H1 (cell line): Measurements from ENCODE around the gene KRTDAP. TPM values are rescaled to one million over a fixed set of nuclear protein-coding genes. Genes with fewer than 3 reads are reported as not detected.

Experiments used
- CTCF ChIA-PET: fragments of 300-600 bp; sonication (Branson Sonifier 250); formaldehyde crosslinking; loops from one replicate; lab custom pipeline; 2021; ENCODE audit not compliant: partially characterized antibody; lab: Charles Lee
- POLR2A ChIA-PET: fragments of 300-600 bp; sonication (Branson Sonifier 250); formaldehyde crosslinking; loops from one replicate; lab custom pipeline; 2021; ENCODE audit warnings: inconsistent platforms; ENCODE audit not compliant: partially characterized antibody; lab: Charles Lee
- DNase-seq, 2 experiments: peaks; one replicate each; pipeline versions ENCODE4 v3.0.0 to v3.0.0-alpha.2; 2010 to 2022; ENCODE audit warnings: low spot score in 2 of 2, low read depth in 1 of 2, mixed read lengths in 1 of 2
- FAIRE-seq: peaks from 2 replicates; lab custom pipeline; 2011; peaks lifted over from hg19 to GRCh38; lab: Jason Lieb, UNC
- H2AFZ ChIP-seq: 2 replicates; pipeline ENCODE4 v1.8.1; 2012; ENCODE audit warnings: low read length, inconsistent platforms
- H2AK5ac ChIP-seq: 2 replicates; pipeline ENCODE4 v1.6.1; 2013; ENCODE audit warnings: low read depth, low read length
- H2BK120ac ChIP-seq: replicated peaks from 2 replicates; pipeline ENCODE3; 2013; ENCODE audit warnings: low read depth, low read length, inconsistent platforms
- H2BK12ac ChIP-seq: 2 replicates; pipeline ENCODE4 v1.6.1; 2013; ENCODE audit warnings: low read depth, low read length
- H2BK15ac ChIP-seq: 2 replicates; pipeline ENCODE4 v1.6.1; 2013; ENCODE audit warnings: low read length
- H2BK20ac ChIP-seq: 2 replicates; pipeline ENCODE4 v1.6.1; 2013; ENCODE audit warnings: low read length
- H2BK5ac ChIP-seq: 2 replicates; pipeline ENCODE4 v1.6.1; 2013; ENCODE audit warnings: low read depth, low read length
- H3K14ac ChIP-seq: 2 replicates; pipeline ENCODE4 v1.6.1; 2013; ENCODE audit warnings: inconsistent platforms; ENCODE audit not compliant: insufficient read length
- H3K18ac ChIP-seq: 2 replicates; pipeline ENCODE4 v1.6.1; 2013; ENCODE audit warnings: low read length; ENCODE audit errors: extremely low read depth
- H3K23ac ChIP-seq: 2 replicates; pipeline ENCODE4 v1.6.1; 2013; ENCODE audit warnings: inconsistent platforms; ENCODE audit not compliant: insufficient read length
- H3K23me2 ChIP-seq: 2 replicates; pipeline ENCODE4 v1.6.1; 2013; ENCODE audit warnings: low read depth, low read length
- H3K27ac ChIP-seq: 2 replicates; pipeline ENCODE4 v1.6.1; 2011; ENCODE audit warnings: low read depth, low read length, inconsistent platforms
- H3K27me3 ChIP-seq, 4 experiments: replicated peaks in 1 of 4; 1 replicate in 1 of 4; 2 replicates in 3 of 4; pipeline versions ENCODE4 v1.6.1 to v1.8.1; 2011 to 2013; ENCODE audit warnings: low read length in 3 of 4, mild to moderate bottlenecking in 3 of 4, inconsistent platforms in 2 of 4, mixed read lengths in 2 of 4, moderate library complexity in 1 of 4; ENCODE audit not compliant: control insufficient read depth in 3 of 4, insufficient read depth in 3 of 4; ENCODE audit errors: extremely low read depth in 1 of 4
- H3K36me3 ChIP-seq, 4 experiments: 2 replicates each; pipeline versions ENCODE4 v1.6.1 to v1.8.1; 2011 to 2013; ENCODE audit warnings: mild to moderate bottlenecking in 4 of 4, low read length in 3 of 4, moderate library complexity in 2 of 4, control low read depth in 1 of 4, inconsistent platforms in 1 of 4; ENCODE audit not compliant: insufficient read depth in 4 of 4, control insufficient read depth in 2 of 4
- H3K4ac ChIP-seq: replicated peaks from 2 replicates; pipeline ENCODE3; 2013; ENCODE audit warnings: low read length, low read depth, mixed read lengths, inconsistent platforms; ENCODE audit not compliant: insufficient read length
- H3K4me1 ChIP-seq, 4 experiments: replicated peaks in 1 of 4; 1 replicate in 1 of 4; 2 replicates in 3 of 4; pipeline versions ENCODE4 v1.6.1 to v1.8.1; 2011 to 2013; ENCODE audit warnings: low read length in 3 of 4, inconsistent platforms in 2 of 4, mixed read lengths in 1 of 4; ENCODE audit not compliant: insufficient read depth in 4 of 4, control insufficient read depth in 3 of 4
- H3K4me2 ChIP-seq, 2 experiments: 2 replicates each; pipeline versions ENCODE4 v1.6.1 to v1.8.1; 2011 to 2013; ENCODE audit warnings: low read depth in 2 of 2, low read length in 2 of 2, control low read depth in 1 of 2, inconsistent platforms in 1 of 2, mild to moderate bottlenecking in 1 of 2; ENCODE audit not compliant: insufficient read depth in 1 of 2
- H3K4me3 ChIP-seq, 4 experiments: fragments of 200-600, 300-600 bp in 1 of 4; sonication (generic), shearing (Covaris generic), sonication (Bioruptor Twin) in 1 of 4; 2 replicates each; pipeline versions ENCODE4 v1.5.1 to v1.8.1; 2011 to 2016; ENCODE audit warnings: low read length in 4 of 4, low read depth in 3 of 4, control low read depth in 2 of 4, inconsistent platforms in 2 of 4, mild to moderate bottlenecking in 2 of 4, mixed read lengths in 1 of 4, moderate library complexity in 1 of 4; ENCODE audit not compliant: insufficient read depth in 2 of 4; ENCODE audit errors: extremely low read depth in 1 of 4
- H3K56ac ChIP-seq: replicated peaks from 2 replicates; pipeline ENCODE3; 2013; ENCODE audit warnings: low read depth, mild to moderate bottlenecking, mixed read lengths, low read length, inconsistent platforms; ENCODE audit not compliant: insufficient read length
- H3K79me1 ChIP-seq: 2 replicates; pipeline ENCODE4 v1.6.1; 2013; ENCODE audit warnings: low read depth, low read length, control low read depth
- H3K79me2 ChIP-seq, 2 experiments: 2 replicates each; pipeline versions ENCODE4 v1.6.1 to v1.8.1; 2012 to 2013; ENCODE audit warnings: low read length in 2 of 2, mild to moderate bottlenecking in 2 of 2, inconsistent platforms in 1 of 2; ENCODE audit not compliant: insufficient read depth in 2 of 2, control insufficient read depth in 1 of 2
- H3K9ac ChIP-seq, 4 experiments: replicated peaks in 1 of 4; 1 replicate in 1 of 4; 2 replicates in 3 of 4; pipeline versions ENCODE4 v1.6.1 to v1.8.1; 2011 to 2013; ENCODE audit warnings: low read depth in 3 of 4, low read length in 3 of 4, control low read depth in 2 of 4, mild to moderate bottlenecking in 2 of 4, moderate library complexity in 2 of 4, inconsistent platforms in 1 of 4; ENCODE audit errors: extremely low read depth in 1 of 4
- H3K9me3 ChIP-seq, 2 experiments: 2 replicates each; pipeline versions ENCODE4 v1.6.1 to v1.8.1; 2012 to 2013; ENCODE audit warnings: mild to moderate bottlenecking in 2 of 2, moderate library complexity in 2 of 2, control low read depth in 1 of 2, inconsistent platforms in 1 of 2, low read depth in 1 of 2, low read length in 1 of 2, mixed read lengths in 1 of 2; ENCODE audit not compliant: insufficient read depth in 2 of 2
- H4K20me1 ChIP-seq, 2 experiments: replicated peaks in 1 of 2; 2 replicates each; pipeline versions ENCODE3 to v1.8.1; 2011 to 2013; ENCODE audit warnings: inconsistent platforms in 2 of 2, low read length in 2 of 2, mild to moderate bottlenecking in 1 of 2; ENCODE audit not compliant: insufficient read depth in 2 of 2, control insufficient read depth in 1 of 2
- H4K5ac ChIP-seq: 2 replicates; pipeline ENCODE4 v1.6.1; 2013; ENCODE audit warnings: low read length, low read depth, mixed read lengths, inconsistent platforms; ENCODE audit not compliant: insufficient read length
- H4K8ac ChIP-seq: 2 replicates; pipeline ENCODE4 v1.8.0; 2013; ENCODE audit warnings: mild to moderate bottlenecking, moderate library complexity, low read length, inconsistent platforms; ENCODE audit not compliant: insufficient read depth; ENCODE audit errors: extremely low read depth
- H4K91ac ChIP-seq: replicated peaks from 2 replicates; pipeline ENCODE3; 2013; ENCODE audit warnings: low read length, mixed read lengths, inconsistent platforms; ENCODE audit not compliant: insufficient read length
- BACH1 ChIP-seq: IDR thresholded peaks from 2 replicates; pipeline ENCODE4 v1.6.1; 2012; ENCODE audit warnings: low read length, improper control_type of control experiment
- CEBPB ChIP-seq: IDR thresholded peaks from 2 replicates; pipeline ENCODE4 v1.6.1; 2012; ENCODE audit warnings: low read depth, low read length
- EGR1 ChIP-seq: IDR thresholded peaks from 2 replicates; pipeline ENCODE4 v1.6.1; 2011; ENCODE audit warnings: low read depth, low read length, borderline replicate concordance
- FOSL1 ChIP-seq: IDR thresholded peaks from 2 replicates; pipeline ENCODE4 v1.6.1; 2011; ENCODE audit warnings: mild to moderate bottlenecking, low read depth, low read length, moderate library complexity; ENCODE audit not compliant: insufficient read depth
- GABPA ChIP-seq: IDR thresholded peaks from 2 replicates; pipeline ENCODE4 v1.6.1; 2011; ENCODE audit warnings: mild to moderate bottlenecking, low read length, moderate library complexity, borderline replicate concordance; ENCODE audit not compliant: insufficient read depth
- POLR2A ChIP-seq, 2 experiments: IDR thresholded peaks; 1 replicate in 1 of 2; 2 replicates in 1 of 2; pipeline ENCODE4 v1.6.1; 2011; ENCODE audit warnings: low read depth in 2 of 2, low read length in 2 of 2, mild to moderate bottlenecking in 2 of 2; ENCODE audit errors: control extremely low read depth in 1 of 2
- RBBP5 ChIP-seq: IDR thresholded peaks from 2 replicates; pipeline ENCODE4 v1.7.1; 2012; ENCODE audit warnings: low read depth, mild to moderate bottlenecking, inconsistent platforms, low read length, moderate library complexity, borderline replicate concordance
- SP1 ChIP-seq: IDR thresholded peaks from 2 replicates; pipeline ENCODE4 v1.6.1; 2011; ENCODE audit warnings: low read depth, low read length
- YY1 ChIP-seq: IDR thresholded peaks from 2 replicates; pipeline ENCODE4 v1.6.1; 2011; ENCODE audit warnings: low read depth, mild to moderate bottlenecking, low read length
- WGBS, 2 experiments: shearing (Covaris generic) in 1 of 2; methylation state at CpG; one replicate each; pipeline versions ENCODE4 v1.1.6 to v1.1.7; 2013 to 2015; ENCODE audit warnings: low lambda C conversion rate in 2 of 2, mixed read lengths in 2 of 2, inconsistent platforms in 1 of 2, low coverage in 1 of 2, missing lambda C conversion rate in 1 of 2; ENCODE audit not compliant: insufficient replicate concordance in 2 of 2, insufficient coverage in 1 of 2, insufficient read length in 1 of 2; ENCODE audit errors: extremely low coverage in 1 of 2, missing lambda C conversion rate in 1 of 2; 5-methylcytosine and 5-hydroxymethylcytosine counted together
- polyA plus RNA-seq, 7 experiments: library from polyadenylated mRNA; depleted of rRNA in 3 of 7; stranded (reverse) in 5 of 7; unstranded in 2 of 7; fragments of >200 nt in 5 of 7; fragments of 200-250 nt in 2 of 7; gene quantifications; 1 replicate in 5 of 7; 2 replicates in 1 of 7; 4 replicates in 1 of 7; pipeline versions ENCODE4 v1.2.1 to v1.2.3, GENCODE V29; 2011 to 2013; ENCODE audit warnings: missing spikeins in 2 of 7, mixed read lengths in 2 of 7
- total RNA-seq: library from RNA; stranded (reverse); fragmentation: NEBNext Ultra II Directional; extraction: Animal tissue kit (Norgen Biotek cat#: 25700); gene quantifications from 2 replicates; pipeline ENCODE4 v1.2.1, GENCODE V29; 2021
- TF ChIP-seq, protein P1 (sequence below): IDR thresholded peaks from 2 replicates; pipeline ENCODE4 v1.6.1; 2012; ENCODE audit warnings: low read length, inconsistent platforms

KRTDAP gene
- total and polyA plus RNA-seq, 2 of the 8 experiments (the other 6 are each of a cell fraction or from before 2014, with no cell fraction given), result 0.69 to 0.88 TPM

GRCh38 chr19:35518313-35518712 is 28.0 kb upstream of the KRTDAP start:
- H3K56ac ChIP-seq, result no peak overlapping the region
- no peak overlapping the region for H2BK5ac ChIP-seq
- no peak overlapping the region for H3K4me3 ChIP-seq
- no peak overlapping the region for H2BK15ac ChIP-seq
- H2AFZ ChIP-seq, result no peak overlapping the region
- ChIA-PET CTCF (interaction anchor here (0.6 to 1.4 kb wide), 3 partner anchors 19 to 74 kb away, joined by 3 to 6 read pairs (median 3); no protein-coding TSS in a partner anchor), POLR2A (interaction anchor here (1.0 kb wide), 1 partner anchor 9 kb away, joined by 3 read pairs; no protein-coding TSS in a partner anchor)
- peaks cover 0 to 20% (median 15%) of the 10 kb centered on the region in 4 experiments; a peak in 6 of 7 replicates for H3K4me1 ChIP-seq
- no peaks in the 10 kb centered on the region for H3K36me3 ChIP-seq
- no peak overlapping the region for H3K18ac ChIP-seq
- H3K9ac ChIP-seq, result no peak overlapping the region
- no peak overlapping the region for H3K14ac ChIP-seq
- DNase-seq (no peak), FAIRE-seq (no peak)
- H4K5ac ChIP-seq, result no peak overlapping the region
- no peak overlapping the region for H2BK20ac ChIP-seq
- H2BK12ac ChIP-seq, result no peak overlapping the region
- no peak overlapping the region for H3K27ac ChIP-seq
- no peaks in the 10 kb centered on the region for H4K20me1 ChIP-seq
- no peak overlapping the region for H2AK5ac ChIP-seq
- H3K27me3 ChIP-seq, result peaks cover 0 to 5% (median 2%) of the 10 kb centered on the region in 4 experiments; a peak in 1 of 7 replicates
- no peaks in the 10 kb centered on the region; the same call in 1 of the 2 replicates for H3K79me1 ChIP-seq
- H3K4me2 ChIP-seq, result no peak overlapping the region
- H3K4ac ChIP-seq, result no peak overlapping the region
- H4K8ac ChIP-seq, result no peak overlapping the region
- WGBS, 2 experiments, result 86% methylated on average over 6 of the region's 6 CpGs; no CpG with 5 or more reads in 1 of the 2 experiments
- H3K9me3 ChIP-seq, result no peaks in the 10 kb centered on the region
- no peak overlapping the region for H3K23ac ChIP-seq
- TF ChIP-seq BACH1 (no peak), YY1 (no peak), EGR1 (no peak), FOSL1 (no peak), SP1 (no peak), POLR2A (IDR thresholded peaks at IDR 0.05; ENCODE audit: control extremely low read depth in 1 of 2, low read depth in 2 of 2, low read length in 2 of 2) (no peak), GABPA (no peak), RBBP5 (no peak), CEBPB (no peak)
- TF ChIP-seq, protein P1, sequence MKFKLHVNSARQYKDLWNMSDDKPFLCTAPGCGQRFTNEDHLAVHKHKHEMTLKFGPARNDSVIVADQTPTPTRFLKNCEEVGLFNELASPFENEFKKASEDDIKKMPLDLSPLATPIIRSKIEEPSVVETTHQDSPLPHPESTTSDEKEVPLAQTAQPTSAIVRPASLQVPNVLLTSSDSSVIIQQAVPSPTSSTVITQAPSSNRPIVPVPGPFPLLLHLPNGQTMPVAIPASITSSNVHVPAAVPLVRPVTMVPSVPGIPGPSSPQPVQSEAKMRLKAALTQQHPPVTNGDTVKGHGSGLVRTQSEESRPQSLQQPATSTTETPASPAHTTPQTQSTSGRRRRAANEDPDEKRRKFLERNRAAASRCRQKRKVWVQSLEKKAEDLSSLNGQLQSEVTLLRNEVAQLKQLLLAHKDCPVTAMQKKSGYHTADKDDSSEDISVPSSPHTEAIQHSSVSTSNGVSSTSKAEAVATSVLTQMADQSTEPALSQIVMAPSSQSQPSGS, result no peak
- H3K23me2 ChIP-seq, result peaks cover 5% of the 10 kb centered on the region; the same call in 1 of the 2 replicates
- no peak overlapping the region for H4K91ac ChIP-seq
- H3K79me2 ChIP-seq, result no peaks in the 10 kb centered on the region
- H2BK120ac ChIP-seq, result no peak overlapping the region
